DND-41 (cell line): ENCODE results near the gene TXNDC16.

Experiments used
- ATAC-seq: fragments of 200-7000 bp; cut with Tn5 transposase; 3 replicates; pipeline ENCODE4 v1.9.1; 2021; ENCODE audit warnings: low read depth; ENCODE audit not compliant: insufficient read depth
- DNase-seq: peaks from one replicate; pipeline ENCODE4 v3.0.0-alpha.2; 2020
- H2AFZ ChIP-seq: 2 replicates; pipeline ENCODE4 v1.6.0; 2012; ENCODE audit warnings: low read depth, low read length
- H3K27ac ChIP-seq: 2 replicates; pipeline ENCODE4 v1.5.1; 2012; ENCODE audit warnings: low read length, inconsistent platforms
- H3K27me3 ChIP-seq: fragments of 200-600 bp; sonication (generic); 2 replicates; pipeline ENCODE4 v1.6.0; 2012; ENCODE audit warnings: low read length, mild to moderate bottlenecking, inconsistent platforms; ENCODE audit not compliant: insufficient read depth, poor library complexity
- H3K36me3 ChIP-seq: 2 replicates; pipeline ENCODE4 v1.5.1; 2012; ENCODE audit warnings: low read length, inconsistent platforms; ENCODE audit not compliant: insufficient read depth
- H3K4me1 ChIP-seq: 2 replicates; pipeline ENCODE4 v1.5.1; 2012; ENCODE audit warnings: mild to moderate bottlenecking, low read length; ENCODE audit not compliant: insufficient read depth
- H3K4me2 ChIP-seq: 2 replicates; pipeline ENCODE4 v1.6.0; 2012; ENCODE audit warnings: mild to moderate bottlenecking, moderate library complexity, low read length, inconsistent platforms; ENCODE audit not compliant: insufficient read depth
- H3K4me3 ChIP-seq, 2 experiments: fragments of 200-600 bp in 1 of 2; shearing (Covaris generic) in 1 of 2; 2 replicates each; pipeline ENCODE4 v1.5.1; 2012 to 2016; ENCODE audit warnings: inconsistent platforms in 2 of 2, low read length in 2 of 2, mild to moderate bottlenecking in 2 of 2, low read depth in 1 of 2, moderate library complexity in 1 of 2
- H3K79me2 ChIP-seq: 2 replicates; pipeline ENCODE4 v1.6.0; 2012; ENCODE audit warnings: low read length, inconsistent platforms; ENCODE audit not compliant: insufficient read depth
- H3K9ac ChIP-seq: 2 replicates; pipeline ENCODE4 v1.6.0; 2012; ENCODE audit warnings: low read depth, mild to moderate bottlenecking, inconsistent platforms, low read length, moderate library complexity
- H3K9me3 ChIP-seq: 2 replicates; pipeline ENCODE4 v1.5.1; 2012; ENCODE audit warnings: low read length, moderate library complexity, mild to moderate bottlenecking, inconsistent platforms; ENCODE audit not compliant: insufficient read depth, severe bottlenecking
- H4K20me1 ChIP-seq: 2 replicates; pipeline ENCODE4 v1.6.0; 2012; ENCODE audit warnings: low read length; ENCODE audit not compliant: insufficient read depth
- EZH2 ChIP-seq: IDR thresholded peaks from 3 replicates; pipeline ENCODE4 v1.6.1; 2012; ENCODE audit warnings: borderline replicate concordance, low read depth, mild to moderate bottlenecking, moderate library complexity, low read length, inconsistent platforms; ENCODE audit not compliant: severe bottlenecking
- TF ChIP-seq, protein P1 (sequence below): IDR thresholded peaks from 2 replicates; pipeline ENCODE4 v1.5.1; 2012; ENCODE audit warnings: borderline replicate concordance, low read length, moderate library complexity, mild to moderate bottlenecking; ENCODE audit not compliant: poor library complexity, severe bottlenecking; ENCODE audit errors: extremely low read depth

Gene TXNDC16

GRCh38 chr14:52391881-52392615 lies 160.3 kb downstream of the TXNDC16 start:
- Histone ChIP-seq H3K4me3 (no peak overlapping the region), H3K4me1 (peaks cover 10% of the 10 kb centered on the region), H3K9ac (no peak overlapping the region), H3K36me3 (no peaks in the 10 kb centered on the region), H3K79me2 (no peaks in the 10 kb centered on the region), H3K27ac (no peak overlapping the region), H4K20me1 (no peaks in the 10 kb centered on the region), H3K4me2 (no peak overlapping the region), H3K27me3 (no peaks in the 10 kb centered on the region), H2AFZ (no peak overlapping the region; the same call in 1 of the 2 replicates), H3K9me3 (peaks cover 4% of the 10 kb centered on the region)
- TF ChIP-seq, protein P1, sequence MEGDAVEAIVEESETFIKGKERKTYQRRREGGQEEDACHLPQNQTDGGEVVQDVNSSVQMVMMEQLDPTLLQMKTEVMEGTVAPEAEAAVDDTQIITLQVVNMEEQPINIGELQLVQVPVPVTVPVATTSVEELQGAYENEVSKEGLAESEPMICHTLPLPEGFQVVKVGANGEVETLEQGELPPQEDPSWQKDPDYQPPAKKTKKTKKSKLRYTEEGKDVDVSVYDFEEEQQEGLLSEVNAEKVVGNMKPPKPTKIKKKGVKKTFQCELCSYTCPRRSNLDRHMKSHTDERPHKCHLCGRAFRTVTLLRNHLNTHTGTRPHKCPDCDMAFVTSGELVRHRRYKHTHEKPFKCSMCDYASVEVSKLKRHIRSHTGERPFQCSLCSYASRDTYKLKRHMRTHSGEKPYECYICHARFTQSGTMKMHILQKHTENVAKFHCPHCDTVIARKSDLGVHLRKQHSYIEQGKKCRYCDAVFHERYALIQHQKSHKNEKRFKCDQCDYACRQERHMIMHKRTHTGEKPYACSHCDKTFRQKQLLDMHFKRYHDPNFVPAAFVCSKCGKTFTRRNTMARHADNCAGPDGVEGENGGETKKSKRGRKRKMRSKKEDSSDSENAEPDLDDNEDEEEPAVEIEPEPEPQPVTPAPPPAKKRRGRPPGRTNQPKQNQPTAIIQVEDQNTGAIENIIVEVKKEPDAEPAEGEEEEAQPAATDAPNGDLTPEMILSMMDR: no peak
- no peak for TF ChIP-seq EZH2
- ATAC-seq (no peak), DNase-seq (no peak)
